Effector memory CD8-positive, alpha-beta T cell (primary cell): ENCODE results near the gene DMBX1.

Experiments used
- ATAC-seq: fragments of 150-1000 bp; cut with Tn5 transposase; replicated peaks from 2 replicates; pipeline ENCODE4 v1.10.0; 2021; ENCODE audit warnings: mild to moderate bottlenecking, moderate library complexity
- DNase-seq, 3 experiments: peaks; one replicate each; pipeline ENCODE4 v3.0.0; 2021
- H3K27ac Mint-ChIP-seq, 2 donors: one replicate each; pipeline ENCODE4 v1.8.0; 2022; ENCODE audit warnings: mild to moderate bottlenecking in 2 of 2, mixed read lengths in 2 of 2, moderate library complexity in 2 of 2
- H3K27me3 Mint-ChIP-seq, 2 donors: one replicate each; pipeline ENCODE4 v1.8.0; 2022; ENCODE audit warnings: mixed read lengths in 2 of 2
- H3K36me3 Mint-ChIP-seq: one replicate; pipeline ENCODE4 v1.8.0; 2022; ENCODE audit warnings: mild to moderate bottlenecking, moderate library complexity, mixed read lengths; ENCODE audit not compliant: insufficient read depth
- H3K4me1 Mint-ChIP-seq, 2 donors: one replicate each; pipeline ENCODE4 v1.8.0; 2022; ENCODE audit warnings: low read depth in 2 of 2, mixed read lengths in 2 of 2
- H3K4me3 Mint-ChIP-seq, 2 donors: one replicate each; pipeline ENCODE4 v1.8.0; 2022; ENCODE audit warnings: mild to moderate bottlenecking in 2 of 2, mixed read lengths in 2 of 2, moderate library complexity in 2 of 2
- H3K9me3 Mint-ChIP-seq, 2 donors: one replicate each; pipeline ENCODE4 v1.8.0; 2022; ENCODE audit warnings: mixed read lengths in 2 of 2

The DMBX1 gene

GRCh38 chr1:46491443-46492268 lies 2.0 kb downstream of the DMBX1 start:
- peaks cover 91 to 98% of the 10 kb centered on the region in 2 donors for H3K27me3 Mint-ChIP-seq
- DNase-seq (no peak), ATAC-seq (no peak)
- H3K4me1 Mint-ChIP-seq, result peaks cover 14 to 25% of the 10 kb centered on the region in 2 donors
- H3K9me3 Mint-ChIP-seq, result no peaks in the 10 kb centered on the region
- peaks cover 5% of the 10 kb centered on the region for H3K36me3 Mint-ChIP-seq
- H3K4me3 Mint-ChIP-seq, result no peak overlapping the region
- H3K27ac Mint-ChIP-seq, result no peak overlapping the region

- no peaks in the 10 kb centered on the region for H3K9me3 Mint-ChIP-seq
- ATAC-seq (no peak), DNase-seq (no peak)
- H3K36me3 Mint-ChIP-seq, result peaks cover 5% of the 10 kb centered on the region
- H3K27me3 Mint-ChIP-seq, result peaks cover 84 to 98% of the 10 kb centered on the region in 2 donors
- H3K4me1 Mint-ChIP-seq, result peaks cover 14 to 25% of the 10 kb centered on the region in 2 donors
- H3K27ac Mint-ChIP-seq, result no peak overlapping the region
- no peak overlapping the region for H3K4me3 Mint-ChIP-seq
Observed at GRCh38 chr1:46492269-46492853, 2.7 kb downstream of the DMBX1 start.

GRCh38 chr1:46492871-46493270 lies 3.2 kb downstream of the DMBX1 start:
- Mint-ChIP-seq H3K4me1 (peaks cover 14 to 25% of the 10 kb centered on the region in 2 donors), H3K9me3 (no peaks in the 10 kb centered on the region), H3K27ac (no peak overlapping the region), H3K27me3 (peaks cover 79 to 93% of the 10 kb centered on the region in 2 donors), H3K4me3 (no peak overlapping the region), H3K36me3 (peaks cover 5% of the 10 kb centered on the region)
- DNase-seq, result no peak
- ATAC-seq, result no peak

DNA sequence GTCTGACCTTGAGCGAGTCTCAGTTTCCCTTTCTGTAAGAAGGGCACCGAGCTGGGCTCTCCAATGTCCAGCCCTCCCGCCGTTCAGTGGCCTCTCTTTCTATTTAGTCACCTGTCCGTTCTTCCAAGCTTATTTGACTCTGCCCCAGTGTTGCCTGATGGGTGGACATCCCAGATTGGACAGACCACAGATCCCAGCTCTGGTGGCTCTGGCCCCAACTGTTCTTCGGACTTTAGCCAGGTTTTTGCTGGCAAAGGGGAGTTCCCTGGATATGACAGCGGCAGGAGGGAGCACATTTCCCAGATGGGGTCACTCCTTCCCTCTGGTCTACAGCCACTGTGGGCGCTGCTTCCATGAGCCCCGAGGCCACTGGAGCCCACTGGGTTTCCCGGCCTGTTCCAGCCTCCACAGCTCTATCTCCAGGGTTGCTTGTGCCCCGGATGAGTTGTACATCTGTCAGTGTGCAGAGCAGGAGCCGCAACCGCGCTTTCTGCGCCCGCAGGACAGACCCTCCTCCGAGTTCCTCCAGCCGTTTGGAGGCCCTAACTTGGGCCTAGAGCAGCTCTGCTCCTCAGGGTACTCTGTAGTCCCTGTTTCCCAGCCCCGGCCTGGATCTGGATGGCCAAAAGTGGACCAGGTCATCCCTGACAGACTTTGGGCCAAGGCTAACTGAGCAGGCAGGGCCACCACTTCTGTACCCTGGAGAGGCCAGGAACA lies 3.8 kb downstream of the DMBX1 start:
- DNase-seq (no peak), ATAC-seq (no peak)
- H3K4me1 Mint-ChIP-seq, result peaks cover 14 to 22% of the 10 kb centered on the region in 2 donors
- no peak overlapping the region for H3K4me3 Mint-ChIP-seq
- peaks cover 72 to 92% of the 10 kb centered on the region in 2 donors for H3K27me3 Mint-ChIP-seq
- H3K9me3 Mint-ChIP-seq, result no peaks in the 10 kb centered on the region
- no peak overlapping the region for H3K27ac Mint-ChIP-seq
- peaks cover 5% of the 10 kb centered on the region for H3K36me3 Mint-ChIP-seq

GRCh38 chr1:46494910-46495309 lies 5.3 kb downstream of the DMBX1 start:
- peaks cover 3 to 12% of the 10 kb centered on the region in 2 donors for H3K4me1 Mint-ChIP-seq
- no peaks in the 10 kb centered on the region for H3K9me3 Mint-ChIP-seq
- H3K27ac Mint-ChIP-seq, result no peak overlapping the region
- peaks cover 58 to 88% of the 10 kb centered on the region in 2 donors for H3K27me3 Mint-ChIP-seq
- no peak overlapping the region for H3K4me3 Mint-ChIP-seq
- H3K36me3 Mint-ChIP-seq, result no peaks in the 10 kb centered on the region
- DNase-seq (no peak), ATAC-seq (no peak)

- Mint-ChIP-seq H3K27ac (no peak overlapping the region), H3K36me3 (no peaks in the 10 kb centered on the region), H3K4me1 (peaks cover 0 to 6% of the 10 kb centered on the region in 2 donors), H3K9me3 (no peaks in the 10 kb centered on the region), H3K27me3 (peaks cover 53 to 82% of the 10 kb centered on the region in 2 donors), H3K4me3 (no peak overlapping the region)
- ATAC-seq (no peak), DNase-seq (no peak)
Observed at GRCh38 chr1:46495778-46496177, 6.1 kb downstream of the DMBX1 start.

DNA sequence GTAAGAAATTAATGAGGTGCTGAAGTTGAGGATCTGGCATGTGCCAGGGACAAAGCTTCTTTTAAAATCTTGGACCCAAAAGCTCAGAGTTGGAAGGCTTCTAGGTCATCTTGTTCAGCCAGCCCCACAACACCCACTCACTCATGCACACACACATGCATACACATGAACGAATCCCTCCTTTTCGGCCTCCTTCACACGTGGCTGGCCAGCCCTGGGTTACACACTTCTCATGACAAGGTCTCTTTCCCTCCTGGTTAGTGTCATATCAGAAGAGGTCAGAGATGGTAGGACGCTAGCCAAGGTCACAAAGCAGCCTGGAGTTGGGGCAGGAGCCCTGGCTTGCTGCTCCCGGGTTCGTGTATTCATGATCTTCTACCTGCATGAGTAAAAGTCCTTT lies 6.9 kb downstream of the DMBX1 start:
- no peak overlapping the region for H3K27ac Mint-ChIP-seq
- H3K4me1 Mint-ChIP-seq, result peaks cover 0 to 6% of the 10 kb centered on the region in 2 donors
- no peak for DNase-seq
- no peaks in the 10 kb centered on the region for H3K36me3 Mint-ChIP-seq
- ATAC-seq, result no peak
- no peaks in the 10 kb centered on the region for H3K9me3 Mint-ChIP-seq
- no peak overlapping the region for H3K4me3 Mint-ChIP-seq
- peaks cover 48 to 75% of the 10 kb centered on the region in 2 donors for H3K27me3 Mint-ChIP-seq

DNA sequence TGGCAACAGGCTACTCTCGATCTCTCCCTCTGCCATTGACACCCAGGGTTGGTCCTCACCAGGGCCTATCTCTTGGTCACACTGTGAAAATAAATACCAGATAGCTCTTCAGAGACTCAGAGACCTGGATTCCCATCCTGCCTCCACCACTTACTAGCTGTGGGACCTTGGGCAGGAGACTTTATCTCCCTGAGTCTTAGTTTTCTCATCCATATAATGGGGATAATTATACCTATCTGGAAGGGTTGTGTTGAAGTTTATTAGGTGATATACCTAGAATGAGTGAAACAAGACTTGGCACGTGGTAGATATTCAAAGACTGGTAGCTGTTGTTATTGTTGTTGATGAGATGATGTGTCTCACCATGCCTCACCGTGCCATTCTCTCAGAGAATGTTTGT lies 7.4 kb downstream of the DMBX1 start:
- H3K4me1 Mint-ChIP-seq, result peaks cover 0 to 3% of the 10 kb centered on the region in 2 donors
- no peak for DNase-seq
- no peak for ATAC-seq
- no peak overlapping the region for H3K27ac Mint-ChIP-seq
- peaks cover 44 to 72% of the 10 kb centered on the region in 2 donors for H3K27me3 Mint-ChIP-seq
- no peak overlapping the region for H3K4me3 Mint-ChIP-seq
- H3K36me3 Mint-ChIP-seq, result no peaks in the 10 kb centered on the region
- H3K9me3 Mint-ChIP-seq, result no peaks in the 10 kb centered on the region

DNA sequence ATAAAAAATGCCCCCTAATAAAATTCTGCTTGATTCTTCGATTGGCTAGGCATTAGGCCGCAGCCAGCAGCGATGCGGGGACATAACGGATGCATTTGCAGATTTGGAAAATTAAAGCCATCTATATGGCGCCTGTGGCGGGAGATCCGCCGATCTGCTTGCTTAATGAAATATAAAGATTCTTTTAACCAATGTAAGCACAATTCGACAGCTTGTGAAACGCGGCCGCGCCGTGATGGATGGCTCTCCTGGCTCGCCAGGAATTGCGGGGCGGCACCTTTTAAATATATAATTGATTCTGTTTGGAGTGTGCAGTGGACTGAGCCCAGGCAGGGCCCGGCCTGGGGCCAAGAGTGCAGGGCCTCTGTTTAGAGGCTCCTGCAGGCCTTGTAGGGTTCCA lies 8.0 kb downstream of the DMBX1 start:
- Mint-ChIP-seq H3K4me1 (peaks cover 0 to under 1% of the 10 kb centered on the region in 2 donors), H3K4me3 (no peak overlapping the region), H3K27ac (no peak overlapping the region), H3K27me3 (peaks cover 43 to 72% of the 10 kb centered on the region in 2 donors), H3K36me3 (no peaks in the 10 kb centered on the region), H3K9me3 (no peaks in the 10 kb centered on the region)
- no peak for DNase-seq
- no peak for ATAC-seq

DNA sequence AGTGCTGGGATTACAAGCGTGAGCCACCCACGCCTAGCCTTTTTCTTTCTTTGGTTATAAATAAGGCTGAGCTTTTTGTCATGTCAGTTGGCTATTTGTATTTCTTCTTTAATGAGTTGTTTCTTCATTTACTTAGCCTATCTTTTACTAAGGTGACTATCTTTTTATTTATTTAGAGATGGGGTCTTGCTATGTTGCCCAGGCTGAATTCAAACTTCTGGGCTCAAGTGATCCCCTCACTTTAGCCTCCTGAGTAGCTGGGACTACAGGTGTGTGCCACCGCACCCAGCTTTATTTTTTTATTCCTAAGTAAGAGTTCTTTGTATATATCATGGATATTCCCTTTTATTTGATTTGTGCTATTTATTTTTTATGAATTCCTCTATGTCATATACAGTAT lies 11.9 kb downstream of the DMBX1 start:
- Mint-ChIP-seq H3K36me3 (no peaks in the 10 kb centered on the region), H3K4me3 (no peak overlapping the region), H3K9me3 (no peaks in the 10 kb centered on the region), H3K27ac (no peak overlapping the region), H3K4me1 (no peaks in the 10 kb centered on the region), H3K27me3 (peaks cover 18 to 53% of the 10 kb centered on the region in 2 donors)
- DNase-seq (no peak), ATAC-seq (no peak)

DNA sequence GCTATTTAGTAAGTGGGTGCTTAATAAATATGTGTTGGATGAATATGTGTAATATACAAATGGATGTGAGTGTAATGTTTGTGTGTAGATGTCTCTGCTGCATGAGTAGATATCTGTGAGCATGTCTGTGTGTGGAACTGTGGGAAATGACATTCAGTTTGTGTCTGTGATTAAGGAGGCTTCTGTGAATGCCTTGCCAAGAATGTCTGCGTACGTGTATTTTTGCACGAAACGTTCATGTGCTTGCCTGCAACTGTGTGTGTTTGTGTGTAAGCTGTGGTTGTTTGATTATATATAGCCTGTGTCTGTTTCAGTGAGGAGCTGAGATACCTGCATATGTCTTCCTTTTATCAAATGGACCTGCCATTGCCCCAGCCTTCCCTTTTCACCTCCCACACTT lies 13.8 kb downstream of the DMBX1 start:
- no peak overlapping the region for H3K27ac Mint-ChIP-seq
- DNase-seq, result no peak
- H3K9me3 Mint-ChIP-seq, result no peaks in the 10 kb centered on the region
- no peaks in the 10 kb centered on the region for H3K36me3 Mint-ChIP-seq
- ATAC-seq, result no peak
- H3K4me1 Mint-ChIP-seq, result no peaks in the 10 kb centered on the region
- H3K27me3 Mint-ChIP-seq, result peaks cover 23 to 59% of the 10 kb centered on the region in 2 donors
- H3K4me3 Mint-ChIP-seq, result no peak overlapping the region

GRCh38 chr1:46506470-46507219 lies 17.0 kb downstream of the DMBX1 start:
- no peaks in the 10 kb centered on the region for H3K9me3 Mint-ChIP-seq
- H3K4me1 Mint-ChIP-seq, result no peaks in the 10 kb centered on the region
- ATAC-seq (no peak), DNase-seq (no peak)
- no peak overlapping the region for H3K4me3 Mint-ChIP-seq
- H3K27ac Mint-ChIP-seq, result no peak overlapping the region
- H3K36me3 Mint-ChIP-seq, result no peaks in the 10 kb centered on the region
- H3K27me3 Mint-ChIP-seq, result peaks cover 23 to 61% of the 10 kb centered on the region in 2 donors

DNA sequence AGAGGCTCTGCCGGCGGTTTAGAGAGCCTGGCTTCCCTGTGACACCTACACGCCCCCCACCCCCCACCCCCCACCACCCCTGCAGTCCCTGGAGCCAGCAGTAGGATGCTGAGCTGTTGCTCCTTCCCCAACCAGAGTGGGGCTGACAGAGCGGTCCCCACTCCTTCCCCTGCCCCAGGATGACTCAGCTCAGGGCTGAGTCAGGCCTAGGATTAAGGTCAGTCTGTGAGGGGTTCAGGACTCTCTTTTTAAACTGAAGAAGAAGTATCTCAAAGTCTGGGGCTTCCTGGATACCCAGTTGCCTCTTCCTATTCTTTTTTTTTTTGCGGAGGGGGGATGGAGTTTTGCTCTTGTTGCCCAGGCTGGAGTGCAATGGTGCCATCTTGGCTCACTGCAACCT lies 19.1 kb downstream of the DMBX1 start:
- peaks cover 21 to 61% of the 10 kb centered on the region in 2 donors for H3K27me3 Mint-ChIP-seq
- no peak overlapping the region for H3K27ac Mint-ChIP-seq
- no peaks in the 10 kb centered on the region for H3K9me3 Mint-ChIP-seq
- H3K4me1 Mint-ChIP-seq, result no peaks in the 10 kb centered on the region
- DNase-seq (no peak), ATAC-seq (no peak)
- H3K4me3 Mint-ChIP-seq, result no peak overlapping the region
- H3K36me3 Mint-ChIP-seq, result no peaks in the 10 kb centered on the region
